ENCODE data around the gene TRIP10. TPM values are rescaled to one million over a fixed set of nuclear protein-coding genes. Genes with fewer than 3 reads are reported as not detected.

Gene TRIP10
- total and polyA plus RNA-seq, 11 donors, result 62.5 to 172 (median 85.8) TPM

- Histone ChIP-seq H3K4me3 (peak overlapping the region; percentile 69 to 99 (median 88)), H3K36me3 (peaks cover 0 to 31% (median 17%) of the 10 kb centered on the region in 9 donors), H3K27me3 (no peaks in the 10 kb centered on the region), H3K27ac (peak overlapping the region; percentile 80 to 99 (median 94)), H3K4me1 (peaks cover 12 to 74% (median 56%) of the 10 kb centered on the region in 12 donors), H3K9me3 (no peaks in the 10 kb centered on the region)
- TF ChIP-seq CTCF (IDR thresholded peaks at IDR 0.05), result no peak
- TF ChIP-seq POLR2A (IDR thresholded peaks at IDR 0.05), result no peak
- whole genome bisulfite sequencing, 4 donors, result 0 to 1% (median 1%) methylated on average over 13 to 34 of the region's 34 CpGs
- DNase-seq (peak; percentile 63 to 78 (median 67)), ATAC-seq (no peak)
- intact Hi-C loops (cut with DNase I), result loop anchor here (1.0 to 10.0 kb wide), 11 partner anchors 13 to 368 kb away; partner anchors contain the start of genes ALKBH7 (in 2 of the 10) and PSPN (in 1 of the 10)
Measured at GRCh38 chr19:6739883-6740588, 556 bp downstream of the TRIP10 start.

GRCh38 chr19:6740589-6741343 is 1.3 kb downstream of the TRIP10 start:
- 2 to 6% (median 3%) methylated on average over 27 to 46 of the region's 46 CpGs for WGBS, 4 donors
- peak in 1 of 2 donors; percentile 47 for TF ChIP-seq POLR2A (IDR thresholded peaks at IDR 0.05)
- TF ChIP-seq CTCF (IDR thresholded peaks at IDR 0.05), result no peak
- no peaks in the 10 kb centered on the region for H3K9me3 ChIP-seq
- ATAC-seq (peak in 1 of 4 donors; percentile 0), DNase-seq (peak; percentile 78 to 85 (median 81))
- H3K27me3 ChIP-seq, result no peaks in the 10 kb centered on the region
- H3K27ac ChIP-seq, result peak overlapping the region; percentile 80 to 99 (median 94)
- H3K4me3 ChIP-seq, result peak overlapping the region; percentile 69 to 99 (median 88)
- H3K36me3 ChIP-seq, result peaks cover 0 to 34% (median 21%) of the 10 kb centered on the region in 9 donors
- intact Hi-C loops (cut with DNase I), result loop anchor here in 1 of 10 donors (5.0 to 10.0 kb wide), 3 partner anchors 122 to 366 kb away; partner anchors contain the start of genes ALKBH7 and PSPN
- peaks cover 17 to 77% (median 58%) of the 10 kb centered on the region in 12 donors for H3K4me1 ChIP-seq

GRCh38 chr19:6743066-6743465 is 3.6 kb downstream of the TRIP10 start:
- H3K9me3 ChIP-seq, result no peaks in the 10 kb centered on the region

GRCh38 chr19:6743714-6744380 is 4.4 kb downstream of the TRIP10 start:
- H3K27me3 ChIP-seq, result no peaks in the 10 kb centered on the region
- intact Hi-C loops (cut with DNase I), result loop anchor here in 1 of 10 donors (5.0 to 10.0 kb wide), 3 partner anchors 118 to 369 kb away; partner anchors contain the start of genes ALKBH7 and PSPN
- peak overlapping the region in 2 of 12 donors; percentile 12 to 22 for H3K4me3 ChIP-seq
- DNase-seq (no peak), ATAC-seq (no peak)
- peaks cover 11 to 60% (median 39%) of the 10 kb centered on the region in 12 donors for H3K4me1 ChIP-seq
- H3K36me3 ChIP-seq, result peaks cover 0 to 65% (median 51%) of the 10 kb centered on the region in 9 donors
- H3K9me3 ChIP-seq, result no peaks in the 10 kb centered on the region
- TF ChIP-seq CTCF (IDR thresholded peaks at IDR 0.05), result no peak
- TF ChIP-seq POLR2A (IDR thresholded peaks at IDR 0.05), result no peak
- H3K27ac ChIP-seq, result peak overlapping the region; percentile 53 to 95 (median 82)
- WGBS, 4 donors, result 88 to 91% (median 89%) methylated on average over 15 of the region's 15 CpGs

More at GRCh38 chr19:6743066-6743465, 3.6 kb downstream of the TRIP10 start:
- H3K4me3 ChIP-seq, result no peak overlapping the region
- TF ChIP-seq POLR2A (IDR thresholded peaks at IDR 0.05), result no peak
- no peaks in the 10 kb centered on the region for H3K27me3 ChIP-seq
- peaks cover 16 to 68% (median 47%) of the 10 kb centered on the region in 12 donors for H3K4me1 ChIP-seq
- 66 to 74% (median 70%) methylated on average over 6 to 7 of the region's 7 CpGs for WGBS, 4 donors
- intact Hi-C loops (cut with DNase I), result loop anchor here in 1 of 10 donors (5.0 to 10.0 kb wide), 3 partner anchors 119 to 368 kb away; partner anchors contain the start of genes ALKBH7 and PSPN
- H3K36me3 ChIP-seq, result peaks cover 0 to 57% (median 43%) of the 10 kb centered on the region in 9 donors
- no peak for ATAC-seq
- peak overlapping the region in 4 of 12 donors; percentile 30 to 95 (median 88) for H3K27ac ChIP-seq
- no peak for DNase-seq

Measured in heart left ventricle (tissue), 16 donors.